HL-60 (cell line): ENCODE measurements around the gene ACVR1C.

Experiments used
- DNase-seq, 2 experiments: peaks; one replicate each; pipeline ENCODE4 v3.0.0-alpha.2; 2010 to 2020; ENCODE audit warnings: low read depth in 1 of 2, low spot score in 1 of 2
- H3K27ac ChIP-seq: fragments of 250-450 bp; sonication (Bioruptor Pico); replicated peaks from 2 replicates; pipeline ENCODE4 v1.5.1; 2020; ENCODE audit warnings: mild to moderate bottlenecking, moderate library complexity
- H3K27me3 ChIP-seq: fragments of 250-450 bp; sonication (Bioruptor Pico); 2 replicates; pipeline ENCODE4 v1.5.1; 2021; ENCODE audit warnings: mild to moderate bottlenecking, moderate library complexity; ENCODE audit not compliant: insufficient read depth, poor library complexity, severe bottlenecking
- H3K4me3 ChIP-seq: replicated peaks from 2 replicates; pipeline ENCODE4 v1.5.1; 2011; ENCODE audit warnings: mild to moderate bottlenecking, control low read depth, low read length; ENCODE audit not compliant: insufficient read depth
- CTCF ChIP-seq: IDR thresholded peaks from one replicate; pipeline ENCODE4 v1.5.1; 2011; ENCODE audit warnings: low read length, control low read depth, inconsistent platforms; ENCODE audit not compliant: insufficient read depth
- GABPA ChIP-seq: IDR thresholded peaks from 2 replicates; pipeline ENCODE4 v1.6.1; 2012; ENCODE audit warnings: low read depth
- POLR2AphosphoS5 ChIP-seq: IDR thresholded peaks from 2 replicates; pipeline ENCODE4 v1.6.1; 2012; ENCODE audit warnings: low read depth
- REST ChIP-seq: IDR thresholded peaks from 2 replicates; pipeline ENCODE4 v1.6.1; 2012; ENCODE audit warnings: low read depth; ENCODE audit not compliant: insufficient replicate concordance
- SPI1 ChIP-seq: IDR thresholded peaks from 2 replicates; pipeline ENCODE4 v1.6.1; 2012; ENCODE audit warnings: low read depth, mild to moderate bottlenecking, borderline replicate concordance

Gene ACVR1C

DNA sequence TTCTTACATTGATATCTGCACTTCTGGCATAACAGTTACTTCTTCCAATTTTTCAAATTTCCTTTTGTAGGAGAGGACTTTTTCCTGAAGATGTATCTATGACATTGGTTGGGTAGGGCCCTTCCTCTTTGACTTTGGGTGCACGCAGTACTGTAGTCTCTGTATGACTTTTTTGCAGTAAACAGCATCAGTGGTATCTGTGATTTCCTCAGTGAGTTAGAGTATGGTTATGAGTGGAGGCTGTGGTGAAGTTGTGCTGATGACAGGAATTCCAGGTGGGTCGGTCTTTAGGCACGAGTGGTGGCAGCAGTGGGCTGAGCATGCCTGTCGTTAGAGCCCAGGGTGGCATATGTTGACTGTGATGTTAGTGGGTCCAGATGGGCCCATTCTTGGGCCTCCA lies 17.6 kb downstream of the ACVR1C start:
- no peak for DNase-seq
- Histone ChIP-seq H3K27me3 (no peaks in the 10 kb centered on the region), H3K27ac (no peak overlapping the region), H3K4me3 (no peak overlapping the region)
- no peak for TF ChIP-seq SPI1
- no peak for TF ChIP-seq CTCF
- TF ChIP-seq REST, result no peak
- TF ChIP-seq GABPA, result no peak
- TF ChIP-seq POLR2AphosphoS5, result no peak

- no peak for DNase-seq
- H3K27ac ChIP-seq, result no peak overlapping the region
- no peaks in the 10 kb centered on the region for H3K27me3 ChIP-seq
- H3K4me3 ChIP-seq, result no peak overlapping the region
- no peak for TF ChIP-seq GABPA
- TF ChIP-seq POLR2AphosphoS5, result no peak
- no peak for TF ChIP-seq SPI1
- TF ChIP-seq CTCF, result no peak
- TF ChIP-seq REST, result no peak
Measured at GRCh38 chr2:157606534-157606933, 22.1 kb downstream of the ACVR1C start.

DNA sequence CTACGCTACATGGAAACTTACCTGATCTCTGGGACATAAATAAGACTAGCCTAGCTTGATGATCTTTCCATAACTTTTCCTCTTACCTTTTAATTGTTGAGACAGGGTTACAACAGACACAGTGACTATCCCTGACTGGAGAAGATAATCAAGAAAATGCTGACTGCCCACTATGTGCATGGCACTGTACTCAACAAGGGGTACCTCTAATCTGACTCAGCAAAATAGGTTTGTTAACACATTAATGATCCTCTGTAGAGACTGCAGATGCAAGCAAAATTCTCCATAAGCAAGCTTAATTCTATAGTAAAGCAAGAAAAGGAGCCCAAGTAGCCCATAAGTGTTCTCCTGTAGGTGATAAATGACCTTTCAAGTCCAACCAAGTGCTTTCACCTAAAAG lies 25.5 kb downstream of the ACVR1C start:
- no peak for DNase-seq
- H3K4me3 ChIP-seq, result no peak overlapping the region
- TF ChIP-seq REST, result no peak
- H3K27ac ChIP-seq, result no peak overlapping the region
- H3K27me3 ChIP-seq, result no peaks in the 10 kb centered on the region

- Histone ChIP-seq H3K4me3 (no peak overlapping the region), H3K27me3 (peaks cover 5% of the 10 kb centered on the region), H3K27ac (no peak overlapping the region)
- no peak for DNase-seq
- no peak for TF ChIP-seq SPI1
- TF ChIP-seq POLR2AphosphoS5, result no peak
- TF ChIP-seq CTCF, result no peak
- TF ChIP-seq REST, result no peak
- TF ChIP-seq GABPA, result no peak
Measured at GRCh38 chr2:157601807-157602206, 26.9 kb downstream of the ACVR1C start.
